ENCODE data around the gene ARMC7.
A peak's percentile ranks its signal among the peaks of the same experiment; 100 is the strongest.
"Not testable (repeated sequence)": the region's sequence is repeated elsewhere in the genome, so short reads cannot be mapped to it uniquely, and the experiment has no call there.

Gene ARMC7

GRCh38 chr17:75067856-75068255 is 41.9 kb upstream of the ARMC7 start:
- Histone ChIP-seq H3K9me3 (ENCODE audit: insufficient read depth, low read depth, low read length) (no peaks in the 10 kb centered on the region), H3K4me2 (ENCODE audit: low read depth, low read length, poor library complexity, severe bottlenecking) (peak overlapping the region; percentile 48), H3K27me3 (ENCODE audit: insufficient read depth, low read length, poor library complexity, severe bottlenecking) (no peaks in the 10 kb centered on the region), H3K9me2 (replicated peaks; ENCODE audit: low read depth, low read length) (no peaks in the 10 kb centered on the region), H3K79me2 (ENCODE audit: insufficient read depth, low read length) (no peaks in the 10 kb centered on the region), H3K36me3 (ENCODE audit: insufficient read depth, low read length) (peaks cover 19% of the 10 kb centered on the region; the same call in 1 of the 2 replicates), H4K20me1 (ENCODE audit: insufficient read depth, low read length, poor library complexity, severe bottlenecking) (no peaks in the 10 kb centered on the region), H3K4me1 (ENCODE audit: insufficient read depth, low read length, poor library complexity, severe bottlenecking) (peaks cover 9% of the 10 kb centered on the region), H3F3A (ENCODE audit: low read depth) (no peaks in the 10 kb centered on the region), H3K4me3 (ENCODE audit: low read length, poor library complexity, severe bottlenecking) (peak overlapping the region; percentile 1), H2AFZ (ENCODE audit: low read length) (peak overlapping the region; percentile 42; the same call in 1 of the 2 replicates), H3K9ac (ENCODE audit: low read depth, low read length, poor library complexity, severe bottlenecking) (peak overlapping the region; percentile 0)
- TF ChIP-seq, protein P1, sequence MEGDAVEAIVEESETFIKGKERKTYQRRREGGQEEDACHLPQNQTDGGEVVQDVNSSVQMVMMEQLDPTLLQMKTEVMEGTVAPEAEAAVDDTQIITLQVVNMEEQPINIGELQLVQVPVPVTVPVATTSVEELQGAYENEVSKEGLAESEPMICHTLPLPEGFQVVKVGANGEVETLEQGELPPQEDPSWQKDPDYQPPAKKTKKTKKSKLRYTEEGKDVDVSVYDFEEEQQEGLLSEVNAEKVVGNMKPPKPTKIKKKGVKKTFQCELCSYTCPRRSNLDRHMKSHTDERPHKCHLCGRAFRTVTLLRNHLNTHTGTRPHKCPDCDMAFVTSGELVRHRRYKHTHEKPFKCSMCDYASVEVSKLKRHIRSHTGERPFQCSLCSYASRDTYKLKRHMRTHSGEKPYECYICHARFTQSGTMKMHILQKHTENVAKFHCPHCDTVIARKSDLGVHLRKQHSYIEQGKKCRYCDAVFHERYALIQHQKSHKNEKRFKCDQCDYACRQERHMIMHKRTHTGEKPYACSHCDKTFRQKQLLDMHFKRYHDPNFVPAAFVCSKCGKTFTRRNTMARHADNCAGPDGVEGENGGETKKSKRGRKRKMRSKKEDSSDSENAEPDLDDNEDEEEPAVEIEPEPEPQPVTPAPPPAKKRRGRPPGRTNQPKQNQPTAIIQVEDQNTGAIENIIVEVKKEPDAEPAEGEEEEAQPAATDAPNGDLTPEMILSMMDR (conservative IDR thresholded peaks at IDR 0.05; ENCODE audit: low read length), result no peak
- no peak for TF ChIP-seq EZH2phosphoT487 (IDR thresholded peaks at IDR 0.05; ENCODE audit: borderline replicate concordance)

DNA sequence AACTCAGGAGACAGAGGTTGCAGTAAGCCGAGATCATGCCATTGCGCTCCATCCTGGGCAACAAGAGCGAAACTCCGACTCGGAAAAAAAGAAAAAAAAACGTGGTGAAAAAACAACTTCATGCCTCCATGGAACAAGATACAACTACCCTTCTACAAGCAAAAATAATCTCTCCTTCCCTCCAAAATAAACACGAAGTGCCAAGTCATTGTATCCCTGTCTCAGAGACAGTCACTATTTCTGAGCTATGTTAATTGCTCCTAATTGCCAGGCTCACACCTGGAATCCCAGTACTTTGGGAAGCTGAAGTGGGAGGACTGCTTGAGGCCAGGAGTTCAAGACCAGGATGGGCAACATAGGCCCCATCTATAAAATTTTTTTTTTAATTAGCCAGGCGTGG is 41.0 kb upstream of the ARMC7 start:
- Histone ChIP-seq H3K27me3 (ENCODE audit: insufficient read depth, low read length, poor library complexity, severe bottlenecking) (no peaks in the 10 kb centered on the region), H2AFZ (ENCODE audit: low read length) (no peak overlapping the region), H3K9ac (ENCODE audit: low read depth, low read length, poor library complexity, severe bottlenecking) (no peak overlapping the region), H3K9me3 (ENCODE audit: insufficient read depth, low read depth, low read length) (no peaks in the 10 kb centered on the region), H3F3A (ENCODE audit: low read depth) (no peaks in the 10 kb centered on the region), H3K79me2 (ENCODE audit: insufficient read depth, low read length) (no peaks in the 10 kb centered on the region), H3K9me2 (replicated peaks; ENCODE audit: low read depth, low read length) (no peaks in the 10 kb centered on the region), H4K20me1 (ENCODE audit: insufficient read depth, low read length, poor library complexity, severe bottlenecking) (no peaks in the 10 kb centered on the region), H3K4me2 (ENCODE audit: low read depth, low read length, poor library complexity, severe bottlenecking) (no peak overlapping the region), H3K36me3 (ENCODE audit: insufficient read depth, low read length) (peaks cover 10% of the 10 kb centered on the region; the same call in 1 of the 2 replicates), H3K4me3 (ENCODE audit: low read length, poor library complexity, severe bottlenecking) (no peak overlapping the region), H3K4me1 (ENCODE audit: insufficient read depth, low read length, poor library complexity, severe bottlenecking) (peaks cover 9% of the 10 kb centered on the region)
- TF ChIP-seq, protein P1 (conservative IDR thresholded peaks at IDR 0.05; ENCODE audit: low read length), result no peak
- no peak for TF ChIP-seq EZH2phosphoT487 (IDR thresholded peaks at IDR 0.05; ENCODE audit: borderline replicate concordance)

GRCh38 chr17:75069783-75070182 is 40.0 kb upstream of the ARMC7 start:
- H4K20me1 ChIP-seq (ENCODE audit: insufficient read depth, low read length, poor library complexity, severe bottlenecking), result no peaks in the 10 kb centered on the region

DNA sequence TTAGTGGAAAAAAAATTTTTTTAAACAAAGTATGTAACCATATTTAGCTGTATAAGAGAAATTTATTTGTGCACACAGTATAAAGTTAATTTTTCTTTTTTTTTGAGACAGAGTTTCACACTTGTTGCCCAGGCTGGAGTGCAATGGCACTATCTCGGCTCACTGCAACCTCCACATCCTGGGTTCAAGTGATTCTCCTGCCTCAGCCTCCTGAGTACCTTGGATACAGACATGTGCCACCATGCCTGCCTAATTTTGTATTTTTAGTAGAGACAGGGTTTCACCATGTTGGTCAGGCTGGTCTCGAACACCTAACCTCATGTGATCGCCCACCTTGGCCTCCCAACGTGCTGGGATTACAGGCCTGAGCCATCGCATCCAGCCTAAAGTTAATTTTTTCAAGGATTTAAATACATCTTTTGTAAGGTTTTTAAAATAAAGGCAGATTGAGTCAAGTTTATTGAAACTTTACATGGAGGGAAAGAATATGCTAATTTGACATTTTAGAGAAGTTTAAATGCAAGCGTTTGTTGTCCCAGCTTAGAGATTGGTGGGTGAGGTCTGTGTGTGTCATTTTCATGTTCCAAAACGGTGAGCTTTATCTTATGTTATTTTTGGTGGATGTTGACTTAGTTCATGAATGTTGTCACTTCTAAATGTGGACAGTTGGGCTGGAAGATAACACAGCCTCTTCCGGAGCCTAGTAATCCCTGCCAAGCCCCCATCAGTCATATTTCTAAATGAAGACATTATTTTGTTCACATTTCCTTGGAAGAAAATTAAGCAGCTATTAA is 38.1 kb upstream of the ARMC7 start:
- H3K36me3 ChIP-seq (ENCODE audit: insufficient read depth, low read length); H4K20me1 ChIP-seq (ENCODE audit: insufficient read depth, low read length, poor library complexity, severe bottlenecking); H3K4me1 ChIP-seq (ENCODE audit: insufficient read depth, low read length, poor library complexity, severe bottlenecking); H3K4me3 ChIP-seq (ENCODE audit: low read length, poor library complexity, severe bottlenecking); H3K4me2 ChIP-seq (ENCODE audit: low read depth, low read length, poor library complexity, severe bottlenecking); H2AFZ ChIP-seq (ENCODE audit: low read length); H3K27me3 ChIP-seq (ENCODE audit: insufficient read depth, low read length, poor library complexity, severe bottlenecking); H3K79me2 ChIP-seq (ENCODE audit: insufficient read depth, low read length); H3K9ac ChIP-seq (ENCODE audit: low read depth, low read length, poor library complexity, severe bottlenecking); H3F3A ChIP-seq (ENCODE audit: low read depth); H3K9me3 ChIP-seq (ENCODE audit: insufficient read depth, low read depth, low read length); H3K9me2 ChIP-seq (replicated peaks; ENCODE audit: low read depth, low read length): not testable (repeated sequence)

More at GRCh38 chr17:75069783-75070182, 40.0 kb upstream of the ARMC7 start:
- Histone ChIP-seq H3K79me2 (ENCODE audit: insufficient read depth, low read length) (no peaks in the 10 kb centered on the region), H3K4me3 (ENCODE audit: low read length, poor library complexity, severe bottlenecking) (no peak overlapping the region), H3K9me3 (ENCODE audit: insufficient read depth, low read depth, low read length) (no peaks in the 10 kb centered on the region), H3K9ac (ENCODE audit: low read depth, low read length, poor library complexity, severe bottlenecking) (no peak overlapping the region), H3F3A (ENCODE audit: low read depth) (no peaks in the 10 kb centered on the region), H3K36me3 (ENCODE audit: insufficient read depth, low read length) (no peaks in the 10 kb centered on the region; the same call in 1 of the 2 replicates), H3K9me2 (replicated peaks; ENCODE audit: low read depth, low read length) (no peaks in the 10 kb centered on the region), H3K27me3 (ENCODE audit: insufficient read depth, low read length, poor library complexity, severe bottlenecking) (no peaks in the 10 kb centered on the region), H3K4me2 (ENCODE audit: low read depth, low read length, poor library complexity, severe bottlenecking) (no peak overlapping the region), H3K4me1 (ENCODE audit: insufficient read depth, low read length, poor library complexity, severe bottlenecking) (peaks cover 9% of the 10 kb centered on the region), H2AFZ (ENCODE audit: low read length) (no peak overlapping the region)
- TF ChIP-seq EZH2phosphoT487 (IDR thresholded peaks at IDR 0.05; ENCODE audit: borderline replicate concordance), result no peak
- TF ChIP-seq, protein P1 (conservative IDR thresholded peaks at IDR 0.05; ENCODE audit: low read length), result peak; percentile 53

DNA sequence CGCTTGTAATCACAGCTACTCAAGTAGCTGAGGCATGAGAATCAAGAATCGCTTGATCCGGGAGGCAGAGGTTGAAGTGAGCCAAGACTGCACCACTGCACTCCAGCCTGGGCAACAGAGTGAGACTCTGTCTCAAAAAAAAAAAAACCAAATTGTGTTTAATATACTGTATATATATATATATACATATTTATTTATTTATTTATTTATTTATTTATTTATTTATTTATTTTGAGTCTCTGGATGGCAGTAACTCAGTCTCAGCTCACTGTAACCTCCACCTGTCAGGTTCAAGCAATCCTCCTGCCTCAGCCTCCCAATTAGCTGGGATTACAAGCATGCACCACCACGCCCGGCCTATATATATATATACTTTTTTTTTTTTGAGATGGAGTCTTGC is 36.9 kb upstream of the ARMC7 start:
- not testable (repeated sequence) for H3K9me2 ChIP-seq (replicated peaks; ENCODE audit: low read depth, low read length); H4K20me1 ChIP-seq (ENCODE audit: insufficient read depth, low read length, poor library complexity, severe bottlenecking); H3K27me3 ChIP-seq (ENCODE audit: insufficient read depth, low read length, poor library complexity, severe bottlenecking); H3K9ac ChIP-seq (ENCODE audit: low read depth, low read length, poor library complexity, severe bottlenecking); H3F3A ChIP-seq (ENCODE audit: low read depth); H3K36me3 ChIP-seq (ENCODE audit: insufficient read depth, low read length); H3K4me1 ChIP-seq (ENCODE audit: insufficient read depth, low read length, poor library complexity, severe bottlenecking); H3K4me2 ChIP-seq (ENCODE audit: low read depth, low read length, poor library complexity, severe bottlenecking); H3K4me3 ChIP-seq (ENCODE audit: low read length, poor library complexity, severe bottlenecking); H3K79me2 ChIP-seq (ENCODE audit: insufficient read depth, low read length); H3K9me3 ChIP-seq (ENCODE audit: insufficient read depth, low read depth, low read length); H2AFZ ChIP-seq (ENCODE audit: low read length)
